Mesenchymal stem cell (in vitro differentiated cells and primary cell): Measurements from ENCODE around the gene MS4A18.

Experiments
- DNase-seq: peaks from one replicate; pipeline ENCODE4 v3.0.0-alpha.2; 2013
- H2AFZ ChIP-seq: one replicate; pipeline ENCODE4 v1.6.1; 2013; ENCODE audit warnings: low read depth, mild to moderate bottlenecking, control low read depth, inconsistent platforms, low read length, moderate library complexity
- H2AK5ac ChIP-seq: 2 replicates; pipeline ENCODE4 v1.6.1; 2013; ENCODE audit warnings: low read length, moderate library complexity, mild to moderate bottlenecking, inconsistent platforms; ENCODE audit not compliant: severe bottlenecking
- H2BK120ac ChIP-seq: one replicate; pipeline ENCODE4 v1.6.1; 2013; ENCODE audit warnings: low read depth, mild to moderate bottlenecking, inconsistent platforms, low read length, moderate library complexity
- H2BK12ac ChIP-seq, 2 experiments: one replicate each; pipeline ENCODE4 v1.6.1; 2013; ENCODE audit warnings: inconsistent platforms in 2 of 2, low read length in 2 of 2, mild to moderate bottlenecking in 2 of 2, moderate library complexity in 2 of 2, control low read depth in 1 of 2
- H2BK15ac ChIP-seq: one replicate; pipeline ENCODE4 v1.6.1; 2013; ENCODE audit warnings: mild to moderate bottlenecking, low read depth, inconsistent platforms; ENCODE audit not compliant: poor library complexity, severe bottlenecking
- H2BK5ac ChIP-seq: 2 replicates; pipeline ENCODE4 v1.6.1; 2013; ENCODE audit warnings: low read depth, mild to moderate bottlenecking, low read length, control low read depth, inconsistent platforms; ENCODE audit not compliant: poor library complexity, severe bottlenecking
- H3K14ac ChIP-seq, 2 experiments: one replicate each; pipeline ENCODE4 v1.6.1; 2013; ENCODE audit warnings: inconsistent platforms in 2 of 2, low read length in 2 of 2, control low read depth in 1 of 2, mild to moderate bottlenecking in 1 of 2, moderate library complexity in 1 of 2
- H3K18ac ChIP-seq, 2 experiments: one replicate each; pipeline ENCODE4 v1.6.1; 2013; ENCODE audit warnings: inconsistent platforms in 2 of 2, low read length in 2 of 2, control low read depth in 1 of 2, low read depth in 1 of 2, mild to moderate bottlenecking in 1 of 2
- H3K23ac ChIP-seq, 2 experiments: one replicate each; pipeline ENCODE4 v1.6.1; 2013; ENCODE audit warnings: inconsistent platforms in 2 of 2, low read length in 2 of 2, mild to moderate bottlenecking in 2 of 2, moderate library complexity in 2 of 2, control low read depth in 1 of 2
- H3K27ac ChIP-seq: 2 replicates; pipeline ENCODE4 v1.5.1; 2013; ENCODE audit warnings: mild to moderate bottlenecking, moderate library complexity, low read length, control low read depth, inconsistent platforms; ENCODE audit not compliant: poor library complexity, severe bottlenecking
- H3K27me3 ChIP-seq, 2 experiments: 2 replicates each; pipeline versions ENCODE4 v1.6.1 to v1.7.0; 2013; ENCODE audit warnings: low read length in 2 of 2, mild to moderate bottlenecking in 2 of 2, moderate library complexity in 2 of 2, control low read depth in 1 of 2, inconsistent platforms in 1 of 2; ENCODE audit not compliant: control insufficient read depth in 1 of 2, insufficient read depth in 1 of 2
- H3K36me3 ChIP-seq, 2 experiments: 2 replicates each; pipeline versions ENCODE4 v1.6.1 to v1.7.0; 2013; ENCODE audit warnings: low read length in 2 of 2, control low read depth in 1 of 2, inconsistent platforms in 1 of 2, low read depth in 1 of 2, mild to moderate bottlenecking in 1 of 2; ENCODE audit not compliant: insufficient read depth in 2 of 2, control insufficient read depth in 1 of 2
- H3K4ac ChIP-seq, 2 experiments: one replicate each; pipeline ENCODE4 v1.6.1; 2013; ENCODE audit warnings: inconsistent platforms in 2 of 2, low read length in 2 of 2, mild to moderate bottlenecking in 2 of 2, moderate library complexity in 2 of 2, control low read depth in 1 of 2, low read depth in 1 of 2
- H3K4me1 ChIP-seq: 2 replicates; pipeline ENCODE4 v1.6.1; 2013; ENCODE audit warnings: low read depth, low read length, control low read depth; ENCODE audit not compliant: control insufficient read depth, insufficient read depth
- H3K4me2 ChIP-seq: 2 replicates; pipeline ENCODE4 v1.6.1; 2013; ENCODE audit warnings: low read length, mild to moderate bottlenecking, inconsistent platforms; ENCODE audit not compliant: poor library complexity, severe bottlenecking
- H3K4me3 ChIP-seq, 2 experiments: 2 replicates each; pipeline versions ENCODE4 v1.5.1 to v1.7.0; 2013; ENCODE audit warnings: low read length in 2 of 2, mild to moderate bottlenecking in 2 of 2, control low read depth in 1 of 2, low read depth in 1 of 2; ENCODE audit not compliant: insufficient read depth in 1 of 2
- H3K79me1 ChIP-seq: replicated peaks from 2 replicates; pipeline ENCODE4 v1.6.1; 2013; ENCODE audit warnings: mild to moderate bottlenecking, control low read depth, low read length, inconsistent platforms; ENCODE audit not compliant: poor library complexity, severe bottlenecking
- H3K9ac ChIP-seq: 2 replicates; pipeline ENCODE4 v1.7.0; 2013; ENCODE audit warnings: mild to moderate bottlenecking, low read length, moderate library complexity
- H3K9me3 ChIP-seq: 2 replicates; pipeline ENCODE4 v1.7.0; 2013; ENCODE audit warnings: mild to moderate bottlenecking, low read length; ENCODE audit not compliant: control insufficient read depth
- H4K8ac ChIP-seq: one replicate; pipeline ENCODE4 v1.6.1; 2013; ENCODE audit warnings: inconsistent platforms, mild to moderate bottlenecking, low read length, moderate library complexity
- H4K91ac ChIP-seq: one replicate; pipeline ENCODE4 v1.6.1; 2013; ENCODE audit warnings: mild to moderate bottlenecking, low read length, inconsistent platforms
- WGBS: methylation state at CpG from one replicate; pipeline ENCODE4 v1.1.7; 2013; ENCODE audit warnings: mixed read lengths; 5-methylcytosine and 5-hydroxymethylcytosine counted together

MS4A18 gene

DNA sequence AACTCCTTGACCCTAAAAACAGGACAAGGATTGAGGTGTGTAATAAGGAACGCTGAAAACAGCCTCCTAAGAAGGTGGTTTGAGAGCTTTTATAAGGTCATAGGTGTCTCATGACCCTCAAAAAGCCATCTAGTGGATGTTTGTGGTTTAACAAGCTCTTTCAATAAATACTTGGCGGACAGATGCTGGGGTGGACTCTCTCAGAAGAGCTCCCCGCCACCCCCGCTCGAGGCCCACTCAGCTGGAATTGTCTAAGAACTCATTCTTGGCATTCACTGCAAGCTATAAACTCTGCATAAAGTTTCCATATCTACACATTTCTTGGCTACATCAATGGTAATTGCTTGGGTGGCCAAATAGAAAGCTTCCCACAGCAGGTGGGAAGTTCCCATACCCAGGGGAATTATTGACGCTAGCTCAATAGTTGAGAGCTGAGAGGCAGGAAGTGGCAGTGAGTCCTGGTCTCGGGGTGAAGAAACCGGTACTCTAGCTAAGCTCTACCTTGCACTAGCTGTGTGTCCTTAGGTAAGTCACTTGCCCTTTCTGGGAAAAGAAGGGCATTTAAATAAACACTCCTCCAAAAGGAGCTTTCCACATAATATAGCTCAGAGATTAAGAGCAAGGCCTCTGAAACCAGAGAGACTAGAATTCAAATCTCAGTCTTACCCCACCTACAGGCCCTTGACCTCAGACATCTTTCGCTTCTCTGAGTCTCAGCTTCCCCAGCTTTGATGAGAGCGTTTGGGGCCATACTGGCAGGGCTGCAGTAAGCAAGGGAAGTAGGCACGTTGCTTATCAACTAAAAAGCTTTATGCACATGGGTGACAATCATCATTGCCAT is 38.6 kb downstream of the MS4A18 start:
- Histone ChIP-seq H2BK15ac (no peak overlapping the region), H3K9me3 (no peaks in the 10 kb centered on the region), H2BK5ac (no peak overlapping the region), H3K4ac (no peak overlapping the region), H3K18ac (no peak overlapping the region), H2AFZ (no peak overlapping the region), H3K36me3 (no peaks in the 10 kb centered on the region), H3K27me3 (peaks cover 28 to 89% of the 10 kb centered on the region in 2 experiments), H3K4me2 (no peak overlapping the region), H3K27ac (no peak overlapping the region), H3K14ac (no peak overlapping the region), H2AK5ac (no peak overlapping the region), H2BK120ac (no peak overlapping the region), H3K4me1 (no peaks in the 10 kb centered on the region), H3K4me3 (no peak overlapping the region), H2BK12ac (no peak overlapping the region), H3K23ac (no peak overlapping the region), H3K79me1 (no peaks in the 10 kb centered on the region), H4K8ac (no peak overlapping the region), H3K9ac (no peak overlapping the region), H4K91ac (no peak overlapping the region)
- whole genome bisulfite sequencing = 45% methylated on average over 10 of the region's 11 CpGs
- DNase-seq = no peak

DNA sequence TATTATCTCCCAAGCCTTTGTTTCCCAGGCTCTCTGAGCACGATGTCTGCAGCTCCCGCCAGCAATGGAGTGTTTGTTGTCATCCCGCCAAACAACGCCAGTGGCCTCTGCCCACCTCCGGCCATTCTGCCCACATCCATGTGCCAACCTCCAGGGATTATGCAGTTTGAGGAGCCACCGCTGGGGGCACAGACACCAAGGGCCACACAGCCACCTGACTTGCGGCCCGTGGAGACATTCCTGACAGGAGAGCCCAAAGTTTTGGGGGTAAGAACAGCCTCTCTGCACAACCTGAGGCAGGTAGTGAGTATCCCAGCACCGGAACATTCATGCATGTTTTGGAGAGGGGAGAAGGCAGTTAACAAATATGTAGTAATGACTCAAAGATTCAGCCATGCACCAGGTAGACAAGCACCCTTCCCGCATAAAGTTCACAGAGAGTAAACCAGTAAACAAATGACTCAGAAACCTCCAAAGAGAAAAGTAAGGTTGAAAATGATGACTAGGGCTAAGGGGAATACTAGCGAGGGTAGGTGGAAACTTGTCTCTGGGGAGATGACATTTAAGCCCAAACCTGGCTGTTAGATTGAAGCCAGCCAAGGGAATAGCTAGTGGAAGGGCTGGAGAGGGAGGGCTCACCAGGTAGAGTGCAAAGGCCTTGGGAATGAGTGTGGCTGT is 39.3 kb downstream of the MS4A18 start:
- Histone ChIP-seq H3K9me3 (no peaks in the 10 kb centered on the region), H3K4me3 (no peak overlapping the region), H3K4me1 (no peaks in the 10 kb centered on the region), H2BK12ac (no peak overlapping the region), H2BK15ac (no peak overlapping the region), H2BK120ac (no peak overlapping the region), H3K9ac (no peak overlapping the region), H2AFZ (no peak overlapping the region), H3K14ac (no peak overlapping the region), H3K4me2 (no peak overlapping the region), H4K91ac (no peak overlapping the region), H4K8ac (no peak overlapping the region), H3K4ac (no peak overlapping the region), H2BK5ac (no peak overlapping the region), H3K18ac (no peak overlapping the region), H2AK5ac (no peak overlapping the region), H3K36me3 (no peaks in the 10 kb centered on the region), H3K79me1 (no peaks in the 10 kb centered on the region), H3K27ac (no peak overlapping the region), H3K27me3 (peaks cover 29 to 89% of the 10 kb centered on the region in 2 experiments), H3K23ac (no peak overlapping the region)
- DNase-seq = no peak
- WGBS = 83% methylated on average over 10 of the region's 11 CpGs

DNA sequence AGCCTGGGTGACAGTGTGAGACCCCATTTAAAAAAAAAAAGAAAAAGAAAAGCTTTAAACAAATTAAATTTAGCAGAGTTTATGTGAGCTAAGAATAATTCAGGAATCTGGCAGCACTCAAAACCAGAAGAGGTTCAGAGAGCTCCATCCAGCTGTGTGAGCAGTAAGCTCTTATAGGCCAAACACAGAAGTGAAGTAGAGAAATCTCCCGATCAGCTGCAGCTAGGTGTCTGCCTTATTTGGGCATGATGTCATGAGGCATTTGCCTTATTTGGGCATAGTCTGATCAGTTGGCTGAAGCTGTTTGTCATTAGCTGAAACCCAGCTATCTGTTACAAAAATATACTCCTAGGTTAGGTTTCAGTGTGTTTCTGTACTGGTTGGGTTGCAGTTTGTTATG is 40.4 kb downstream of the MS4A18 start:
- Histone ChIP-seq H2BK5ac (no peak overlapping the region), H4K8ac (no peak overlapping the region), H3K27me3 (peaks cover 31 to 92% of the 10 kb centered on the region in 2 experiments), H3K79me1 (no peaks in the 10 kb centered on the region), H2BK15ac (no peak overlapping the region), H3K18ac (no peak overlapping the region), H3K4me3 (no peak overlapping the region), H3K23ac (no peak overlapping the region), H4K91ac (no peak overlapping the region), H2AK5ac (no peak overlapping the region), H2BK12ac (no peak overlapping the region), H3K27ac (no peak overlapping the region), H3K4ac (no peak overlapping the region), H3K9ac (no peak overlapping the region), H2BK120ac (no peak overlapping the region), H2AFZ (no peak overlapping the region), H3K36me3 (no peaks in the 10 kb centered on the region), H3K9me3 (no peaks in the 10 kb centered on the region), H3K14ac (no peak overlapping the region), H3K4me2 (no peak overlapping the region), H3K4me1 (no peaks in the 10 kb centered on the region)
- no peak for DNase-seq
- 40% methylated on average over 1 of the region's 1 CpG for WGBS

DNA sequence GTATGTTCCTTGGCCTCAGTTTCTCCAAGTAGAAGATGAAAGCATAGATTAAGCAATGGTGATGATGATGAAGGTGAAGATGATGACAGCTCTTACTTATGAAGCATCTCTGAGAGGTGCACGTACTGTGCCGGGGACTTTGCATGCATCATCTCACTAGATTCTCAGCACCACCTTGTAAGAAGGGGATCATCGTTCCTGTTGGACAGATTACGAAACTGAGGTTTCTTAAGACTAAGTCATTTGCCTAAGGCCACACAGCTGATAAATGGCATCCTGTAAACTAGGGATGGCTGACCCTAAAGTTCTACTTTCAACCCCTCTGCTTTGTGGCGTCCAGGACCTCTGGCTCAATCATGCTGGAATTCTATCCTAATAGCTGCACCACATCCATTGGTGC is 40.8 kb downstream of the MS4A18 start:
- Histone ChIP-seq H2BK15ac (no peak overlapping the region), H2AFZ (no peak overlapping the region), H3K36me3 (no peaks in the 10 kb centered on the region), H3K14ac (no peak overlapping the region), H3K27ac (no peak overlapping the region), H3K9ac (no peak overlapping the region), H2AK5ac (no peak overlapping the region), H4K8ac (no peak overlapping the region), H3K4ac (no peak overlapping the region), H2BK5ac (no peak overlapping the region), H2BK120ac (no peak overlapping the region), H3K9me3 (no peaks in the 10 kb centered on the region), H3K4me3 (no peak overlapping the region), H3K4me2 (no peak overlapping the region), H3K27me3 (peaks cover 29 to 88% of the 10 kb centered on the region in 2 experiments), H3K79me1 (no peaks in the 10 kb centered on the region), H3K23ac (no peak overlapping the region), H2BK12ac (no peak overlapping the region), H4K91ac (no peak overlapping the region), H3K18ac (no peak overlapping the region), H3K4me1 (no peaks in the 10 kb centered on the region)
- DNase-seq = no peak
- 78% methylated on average over 5 of the region's 5 CpGs for WGBS
